Measurements from ENCODE around the gene LRPPRC. TPM values are rescaled to one million over a fixed set of nuclear protein-coding genes. Genes with fewer than 3 reads are reported as not detected.

The LRPPRC gene
- total and polyA plus RNA-seq, 10 of the 15 experiments (the other 5 are each of a cell fraction or from before 2014, with no cell fraction given): 34.1 to 152 (median 97.0) TPM

DNA sequence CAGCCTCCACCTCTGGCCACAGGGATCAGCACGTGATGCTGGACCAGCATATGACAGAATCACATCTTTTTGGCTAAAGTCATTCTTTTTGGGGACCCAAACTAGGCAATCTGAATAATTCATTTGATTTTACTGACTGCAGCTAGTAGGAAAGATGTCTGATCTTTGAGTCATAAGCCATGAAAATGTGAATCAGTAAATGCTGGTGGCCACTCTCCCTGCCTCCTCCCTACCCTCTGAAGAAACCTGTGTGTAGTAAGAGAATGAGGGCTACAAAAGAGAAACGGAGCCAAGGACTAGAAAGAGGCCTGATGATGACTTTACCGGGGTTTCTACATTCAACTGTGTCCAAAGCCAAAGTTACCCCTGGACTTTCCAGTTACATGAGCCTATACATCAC lies 10.1 kb upstream of the LRPPRC start:
- DNase-seq (ENCODE audit: low read depth, low spot score) (no peak), ATAC-seq (no peak), FAIRE-seq (no peak)
- ChIA-PET RAD21 (ENCODE audit: unreplicated experiment) (no interaction called here), POLR2A (no interaction called here), SMC1A (ENCODE audit: uncharacterized antibody, unreplicated experiment) (no interaction called here), CTCF (interaction anchor here (0.7 kb wide), 1 partner anchor 56 kb away, joined by 3 read pairs; no protein-coding TSS in a partner anchor)
- Histone ChIP-seq H3K9ac (ENCODE audit: control insufficient read depth, insufficient read depth, low read length) (no peak overlapping the region), H3K79me2 (ENCODE audit: control insufficient read depth, insufficient read depth, low read length) (no peaks in the 10 kb centered on the region), H3K4me1 (ENCODE audit: control insufficient read depth, insufficient read depth, low read length) (no peaks in the 10 kb centered on the region), H3K36me3 (ENCODE audit: control insufficient read depth in 2 of 2, insufficient read depth in 2 of 2, low read length in 1 of 2) (no peaks in the 10 kb centered on the region), H3K27me3 (replicated peaks in 1 of 2; ENCODE audit: control insufficient read depth in 2 of 2, insufficient read depth in 2 of 2, low read length in 1 of 2) (no peaks in the 10 kb centered on the region; a peak in 1 of 4 replicates), H3K4me2 (ENCODE audit: control insufficient read depth, insufficient read depth) (no peak overlapping the region), H4K20me1 (ENCODE audit: control insufficient read depth, insufficient read depth) (no peaks in the 10 kb centered on the region), H3K9me3 (replicated peaks; ENCODE audit: control insufficient read depth, insufficient read depth, low read length) (no peaks in the 10 kb centered on the region), H2AFZ (ENCODE audit: control insufficient read depth, low read depth, low read length) (no peak overlapping the region), H3K27ac (ENCODE audit: control insufficient read depth, insufficient read depth) (no peak overlapping the region), H3K4me3 (no peak overlapping the region)
- intact Hi-C loops (cut with micrococcal nuclease; ENCODE audit: unreplicated experiment): no loop called here
- 21% methylated on average over 3 of the region's 3 CpGs for WGBS (ENCODE audit: insufficient coverage, insufficient replicate concordance, low lambda C conversion rate, missing lambda C conversion rate)
- in situ Hi-C loops (cut with MboI): no loop called here
- no peak for TF ChIP-seq EP300 (IDR thresholded peaks at IDR 0.05; ENCODE audit: borderline replicate concordance in 1 of 2, control insufficient read depth in 1 of 2, low read depth in 2 of 2, low read length in 2 of 2)
- no peak for TF ChIP-seq JUND (IDR thresholded peaks at IDR 0.05; ENCODE audit: low read depth, low read length)
- TF ChIP-seq HDAC2 (IDR thresholded peaks at IDR 0.05): no peak
- TF ChIP-seq, protein P1, sequence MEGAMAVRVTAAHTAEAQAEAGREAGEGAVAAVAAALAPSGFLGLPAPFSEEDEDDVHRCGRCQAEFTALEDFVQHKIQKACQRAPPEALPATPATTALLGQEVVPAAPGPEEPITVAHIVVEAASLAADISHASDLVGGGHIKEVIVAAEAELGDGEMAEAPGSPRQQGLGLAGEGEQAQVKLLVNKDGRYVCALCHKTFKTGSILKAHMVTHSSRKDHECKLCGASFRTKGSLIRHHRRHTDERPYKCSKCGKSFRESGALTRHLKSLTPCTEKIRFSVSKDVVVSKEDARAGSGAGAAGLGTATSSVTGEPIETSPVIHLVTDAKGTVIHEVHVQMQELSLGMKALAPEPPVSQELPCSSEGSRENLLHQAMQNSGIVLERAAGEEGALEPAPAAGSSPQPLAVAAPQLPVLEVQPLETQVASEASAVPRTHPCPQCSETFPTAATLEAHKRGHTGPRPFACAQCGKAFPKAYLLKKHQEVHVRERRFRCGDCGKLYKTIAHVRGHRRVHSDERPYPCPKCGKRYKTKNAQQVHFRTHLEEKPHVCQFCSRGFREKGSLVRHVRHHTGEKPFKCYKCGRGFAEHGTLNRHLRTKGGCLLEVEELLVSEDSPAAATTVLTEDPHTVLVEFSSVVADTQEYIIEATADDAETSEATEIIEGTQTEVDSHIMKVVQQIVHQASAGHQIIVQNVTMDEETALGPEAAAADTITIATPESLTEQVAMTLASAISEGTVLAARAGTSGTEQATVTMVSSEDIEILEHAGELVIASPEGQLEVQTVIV (IDR thresholded peaks at IDR 0.05; ENCODE audit: borderline replicate concordance, partially characterized antibody): no peak
- TF ChIP-seq, protein P2, sequence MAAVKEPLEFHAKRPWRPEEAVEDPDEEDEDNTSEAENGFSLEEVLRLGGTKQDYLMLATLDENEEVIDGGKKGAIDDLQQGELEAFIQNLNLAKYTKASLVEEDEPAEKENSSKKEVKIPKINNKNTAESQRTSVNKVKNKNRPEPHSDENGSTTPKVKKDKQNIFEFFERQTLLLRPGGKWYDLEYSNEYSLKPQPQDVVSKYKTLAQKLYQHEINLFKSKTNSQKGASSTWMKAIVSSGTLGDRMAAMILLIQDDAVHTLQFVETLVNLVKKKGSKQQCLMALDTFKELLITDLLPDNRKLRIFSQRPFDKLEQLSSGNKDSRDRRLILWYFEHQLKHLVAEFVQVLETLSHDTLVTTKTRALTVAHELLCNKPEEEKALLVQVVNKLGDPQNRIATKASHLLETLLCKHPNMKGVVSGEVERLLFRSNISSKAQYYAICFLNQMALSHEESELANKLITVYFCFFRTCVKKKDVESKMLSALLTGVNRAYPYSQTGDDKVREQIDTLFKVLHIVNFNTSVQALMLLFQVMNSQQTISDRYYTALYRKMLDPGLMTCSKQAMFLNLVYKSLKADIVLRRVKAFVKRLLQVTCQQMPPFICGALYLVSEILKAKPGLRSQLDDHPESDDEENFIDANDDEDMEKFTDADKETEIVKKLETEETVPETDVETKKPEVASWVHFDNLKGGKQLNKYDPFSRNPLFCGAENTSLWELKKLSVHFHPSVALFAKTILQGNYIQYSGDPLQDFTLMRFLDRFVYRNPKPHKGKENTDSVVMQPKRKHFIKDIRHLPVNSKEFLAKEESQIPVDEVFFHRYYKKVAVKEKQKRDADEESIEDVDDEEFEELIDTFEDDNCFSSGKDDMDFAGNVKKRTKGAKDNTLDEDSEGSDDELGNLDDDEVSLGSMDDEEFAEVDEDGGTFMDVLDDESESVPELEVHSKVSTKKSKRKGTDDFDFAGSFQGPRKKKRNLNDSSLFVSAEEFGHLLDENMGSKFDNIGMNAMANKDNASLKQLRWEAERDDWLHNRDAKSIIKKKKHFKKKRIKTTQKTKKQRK (IDR thresholded peaks at IDR 0.05; ENCODE audit: low read depth, low read length): no peak
- no peak for TF ChIP-seq POLR2AphosphoS2 (IDR thresholded peaks at IDR 0.05; ENCODE audit: low read depth, low read length)
- no peak for TF ChIP-seq YY1 (IDR thresholded peaks at IDR 0.05; ENCODE audit: low read depth, low read length)
- TF ChIP-seq ETV6 (conservative IDR thresholded peaks at IDR 0.05 in 1 of 2, IDR thresholded peaks at IDR 0.05 in 1 of 2; ENCODE audit: borderline replicate concordance in 1 of 2, low read depth in 1 of 2): no peak
- TF ChIP-seq PAX8 (IDR thresholded peaks at IDR 0.05): no peak
- TF ChIP-seq RFX5 (IDR thresholded peaks at IDR 0.05; ENCODE audit: low read depth, low read length): no peak
- BruUV-seq (replicated peaks): no TSS peak
